NCI-H510A (cell line): ENCODE data around the gene ZNF626.
A peak's percentile ranks its signal among the peaks of the same experiment; 100 is the strongest.
"Not testable (repeated sequence)": the region's sequence is repeated elsewhere in the genome, so short reads cannot be mapped to it uniquely, and the experiment has no call there.

ENCODE experiments used
- DNase-seq: peaks from one replicate; lab custom pipeline; 2025; lab: John Stamatoyannopoulos, UW

ZNF626 gene

GRCh38 chr19:20661150-20661819 lies at the start of gene ZNF626:
TSS of gene ZNF626 (minus strand) at chr19:20661571. CDS start at chr19:20661446, 125 bp downstream.
- DNase-seq = peak; percentile 88

- no peak for DNase-seq
These were observed 7.9 kb upstream of the ZNF626 start for GRCh38 chr19:20669263-20669662.

GRCh38 chr19:20667281-20667680 lies 5.9 kb upstream of the ZNF626 start:
- no peak for DNase-seq

DNA sequence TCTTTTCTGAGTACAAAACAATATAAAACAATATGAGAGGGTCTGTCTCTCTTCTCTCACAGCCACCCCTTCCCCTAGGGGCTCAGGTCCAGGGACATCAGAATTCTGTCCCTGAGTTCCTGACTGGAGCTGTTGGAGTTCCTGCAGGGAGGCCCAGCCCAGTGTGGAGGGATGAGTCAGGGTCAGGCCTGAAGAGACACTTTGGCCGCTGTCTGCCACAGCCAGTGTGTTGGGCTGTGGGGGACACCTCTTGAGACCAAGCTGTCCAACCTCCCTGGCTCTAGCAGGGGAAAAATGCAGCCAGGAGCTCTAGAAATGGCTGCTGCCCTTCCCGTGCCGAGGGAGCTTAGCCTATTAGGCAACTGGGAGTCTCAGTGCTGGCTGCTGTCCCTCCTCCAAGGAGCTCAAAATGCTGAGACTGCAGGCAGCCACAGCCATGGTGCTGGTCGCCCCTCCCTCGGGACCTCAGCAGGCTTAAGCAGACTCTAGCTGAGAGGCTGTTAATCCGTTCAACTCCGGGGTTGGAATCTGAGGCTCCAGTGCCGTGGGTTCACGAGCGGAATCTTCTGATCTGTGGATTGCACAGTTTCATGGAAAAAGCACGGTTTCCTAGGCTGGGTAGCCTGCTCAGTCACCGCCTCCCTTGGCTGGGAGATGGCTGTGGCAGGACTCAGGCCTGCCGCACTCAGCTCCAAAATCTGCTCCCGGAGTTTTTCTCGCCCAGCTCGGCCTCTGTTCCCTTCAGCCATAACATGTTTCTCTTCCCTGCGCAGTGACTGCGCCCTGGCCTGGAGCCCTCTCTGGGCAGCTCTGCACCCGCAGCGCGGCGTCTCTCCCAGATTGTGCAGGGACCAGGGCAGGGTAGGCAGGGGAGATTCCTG lies 3.8 kb upstream of the ZNF626 start:
- no peak for DNase-seq

- DNase-seq = not testable (repeated sequence)
These were observed 3.1 kb upstream of the ZNF626 start for GRCh38 chr19:20664475-20664874.

DNA sequence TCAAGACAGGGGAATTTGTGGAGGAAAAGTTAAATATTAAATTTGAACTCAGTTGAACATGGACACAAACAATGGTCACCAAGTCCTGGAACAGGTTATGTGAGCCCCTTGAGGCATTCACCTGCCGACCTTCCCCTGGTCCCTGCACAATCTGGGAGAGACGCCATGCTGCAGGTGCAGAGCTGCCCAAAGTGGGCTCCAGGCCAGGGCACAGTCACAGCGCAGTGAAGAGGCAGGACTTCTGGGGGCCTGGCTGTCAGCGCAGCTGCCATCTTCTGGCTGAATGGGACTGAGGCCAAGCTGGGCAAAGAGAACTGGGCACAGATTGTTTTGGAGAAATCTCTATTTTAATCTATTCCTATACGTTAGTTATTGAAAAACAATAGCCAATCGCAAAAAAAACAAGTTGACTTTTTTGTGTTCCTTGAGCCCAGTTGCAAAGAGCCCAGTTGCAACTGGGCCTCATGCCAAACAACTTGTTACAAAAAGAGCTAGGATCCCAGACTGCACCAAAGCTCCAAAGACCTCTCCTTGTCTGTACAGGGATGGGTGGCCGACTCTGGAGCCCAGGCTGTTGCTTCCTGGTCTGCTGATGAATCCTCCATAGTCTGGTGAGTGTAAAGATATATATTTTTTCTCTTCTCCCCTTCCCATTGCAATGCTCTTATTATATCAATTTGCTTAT lies 1.2 kb upstream of the ZNF626 start:
- DNase-seq = no peak

DNA sequence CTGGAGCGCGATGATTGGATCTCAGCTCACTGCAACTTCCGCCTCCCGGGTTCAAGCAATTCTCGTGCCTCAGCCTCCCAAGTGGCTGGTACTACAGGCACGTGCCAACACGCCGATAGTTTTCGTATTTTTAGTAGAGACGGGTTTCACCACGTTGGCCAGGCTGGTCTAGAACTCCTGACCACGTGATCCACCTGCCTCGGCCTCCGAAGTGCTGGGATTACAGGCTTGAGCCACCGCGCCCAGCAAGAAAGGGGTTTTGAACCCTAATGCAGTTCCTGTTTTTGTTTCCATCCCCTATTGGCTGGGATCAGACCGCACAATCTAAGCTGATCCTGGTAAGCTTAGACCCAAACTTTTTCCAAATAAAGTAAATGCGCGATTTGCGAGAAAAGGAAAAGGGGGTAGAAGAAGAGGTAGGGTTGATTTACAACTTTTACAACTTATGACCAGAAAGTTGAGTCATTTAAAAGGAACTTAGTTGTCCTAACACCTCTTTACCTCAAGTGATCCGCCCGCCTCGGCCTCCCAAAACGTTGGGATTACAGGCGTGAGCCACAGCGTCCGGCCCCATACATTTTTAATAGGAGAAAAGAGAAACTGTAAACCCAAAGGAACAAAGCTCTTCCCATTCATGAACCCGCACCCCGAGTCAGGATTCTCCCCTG lies 764 bp downstream of the ZNF626 start:
- no peak for DNase-seq

GRCh38 chr19:20640545-20640944 lies 20.8 kb downstream of the ZNF626 start:
- no peak for DNase-seq

GRCh38 chr19:20640023-20640422 lies 21.3 kb downstream of the ZNF626 start:
- DNase-seq = no peak

- not testable (repeated sequence) for DNase-seq
These were observed 36.8 kb downstream of the ZNF626 start for GRCh38 chr19:20624560-20624959.

DNA sequence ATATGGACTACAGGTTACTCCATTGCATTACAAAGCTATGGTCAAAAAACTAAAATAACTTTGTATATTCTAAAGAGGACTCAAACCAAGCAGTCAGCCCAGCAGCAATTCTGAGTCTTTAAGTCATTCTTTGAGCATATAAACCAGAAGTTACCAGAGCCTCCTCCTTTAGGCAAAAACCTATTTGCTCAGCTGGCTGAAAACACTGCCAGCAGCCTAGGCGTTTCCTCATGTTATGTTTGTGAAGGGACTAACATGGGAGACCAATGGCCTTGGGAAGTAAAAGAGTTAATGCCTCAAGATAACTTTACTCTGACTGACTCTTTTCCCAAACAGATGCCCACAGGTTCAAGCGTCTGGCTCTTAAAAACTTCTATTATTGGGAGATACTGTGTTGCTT lies 45.3 kb downstream of the ZNF626 start:
- no peak for DNase-seq

GRCh38 chr19:20614971-20615370 lies 46.4 kb downstream of the ZNF626 start:
- not testable (repeated sequence) for DNase-seq

GRCh38 chr19:20612711-20613316 lies 48.6 kb downstream of the ZNF626 start:
- no peak for DNase-seq

- no peak for DNase-seq
These were observed 49.5 kb downstream of the ZNF626 start for GRCh38 chr19:20611866-20612265.

GRCh38 chr19:20607943-20608342 lies 53.4 kb downstream of the ZNF626 start:
- no peak for DNase-seq
